Gastrocnemius medialis (tissue), 4 donors: ENCODE data around the gene EOLA1.

Source experiments
- CTCF ChIP-seq, 5 experiments: fragments of 450-650 bp in 3 of 5; fragments of 200-600 bp in 2 of 5; sonication (generic) in 2 of 5; IDR thresholded peaks in 4 of 5; conservative IDR thresholded peaks in 1 of 5; 1 replicate in 4 of 5; 2 replicates in 1 of 5; pipeline ENCODE4 v1.5.1; 2016 to 2019; ENCODE audit warnings: antibody characterized with exemption in 5 of 5, mild to moderate bottlenecking in 3 of 5, moderate library complexity in 3 of 5
- POLR2A ChIP-seq, 2 donors: fragments of 450-650 bp; IDR thresholded peaks; one replicate each; pipeline ENCODE4 v1.6.1; 2017; ENCODE audit warnings: antibody characterized with exemption in 2 of 2, mild to moderate bottlenecking in 2 of 2, moderate library complexity in 2 of 2

GRCh38 chrX:149571770-149572169 is 31.0 kb downstream of the EOLA1 start:
- TF ChIP-seq CTCF (IDR thresholded peaks at IDR 0.05 in 4 of 5, conservative IDR thresholded peaks at IDR 0.05 in 1 of 5) (no peak), POLR2A (IDR thresholded peaks at IDR 0.05) (no peak)
